HEK293T (cell line): ENCODE data around the gene TUBA4A.
A peak's percentile ranks its signal among the peaks of the same experiment; 100 is the strongest.

Source experiments
- CTCF ChIA-PET: fragments of 350-600 bp; formaldehyde crosslinking; extraction: SDS; loops from one replicate; lab custom pipeline; 2021; ENCODE audit warnings: antibody characterized with exemption, inconsistent platforms; lab: Yijun Ruan, JAX
- POLR2A ChIA-PET: fragments of 350-600 bp; formaldehyde crosslinking; extraction: SDS; loops from one replicate; lab custom pipeline; 2020; ENCODE audit warnings: antibody characterized with exemption, inconsistent platforms; lab: Yijun Ruan, JAX
- DNase-seq: peaks from one replicate; pipeline ENCODE4 v3.0.0; 2012; ENCODE audit warnings: mixed read lengths; ENCODE audit errors: extremely low spot score
- ARNT ChIP-seq: fragments of 450-650 bp; IDR thresholded peaks from 2 replicates; pipeline ENCODE4 v1.6.1; 2017; ENCODE audit warnings: mild to moderate bottlenecking
- CTBP1 ChIP-seq: fragments of 450-650 bp; IDR thresholded peaks from 2 replicates; pipeline ENCODE4 v1.6.1; 2016; ENCODE audit warnings: borderline replicate concordance
- ELF4 ChIP-seq: fragments of 450-650 bp; IDR thresholded peaks from 2 replicates; pipeline ENCODE4 v1.6.1; 2017; ENCODE audit warnings: antibody characterized with exemption
- FOXK2 ChIP-seq: fragments of 450-650 bp; IDR thresholded peaks from 2 replicates; pipeline ENCODE4 v1.6.1; 2016; ENCODE audit warnings: mild to moderate bottlenecking
- FOXM1 ChIP-seq: fragments of 450-650 bp; IDR thresholded peaks from 2 replicates; pipeline ENCODE4 v1.6.1; 2017; ENCODE audit warnings: mild to moderate bottlenecking, borderline replicate concordance
- HDGF ChIP-seq: fragments of 450-650 bp; IDR thresholded peaks from 2 replicates; pipeline ENCODE4 v1.6.1; 2017; ENCODE audit warnings: antibody characterized with exemption, borderline replicate concordance
- LEF1 ChIP-seq: fragments of 450-650 bp; IDR thresholded peaks from 2 replicates; pipeline ENCODE4 v1.6.1; 2017; ENCODE audit warnings: mild to moderate bottlenecking, borderline replicate concordance
- NFRKB ChIP-seq: fragments of 450-650 bp; IDR thresholded peaks from 2 replicates; pipeline ENCODE4 v1.6.1; 2016; ENCODE audit warnings: mild to moderate bottlenecking, moderate library complexity
- PKNOX1 ChIP-seq: fragments of 450-650 bp; IDR thresholded peaks from 2 replicates; pipeline ENCODE4 v1.6.1; 2016
- SP1 ChIP-seq: fragments of 450-650 bp; IDR thresholded peaks from 2 replicates; pipeline ENCODE4 v1.6.1; 2017
- SUZ12 ChIP-seq: fragments of 450-650 bp; IDR thresholded peaks from 2 replicates; pipeline ENCODE4 v1.6.1; 2016; ENCODE audit warnings: mild to moderate bottlenecking
- TARDBP ChIP-seq: fragments of 450-650 bp; IDR thresholded peaks from 2 replicates; pipeline ENCODE4 v1.6.1; 2016
- ZNF384 ChIP-seq: fragments of 450-650 bp; IDR thresholded peaks from 2 replicates; pipeline ENCODE4 v1.6.1; 2016

The TUBA4A gene

DNA sequence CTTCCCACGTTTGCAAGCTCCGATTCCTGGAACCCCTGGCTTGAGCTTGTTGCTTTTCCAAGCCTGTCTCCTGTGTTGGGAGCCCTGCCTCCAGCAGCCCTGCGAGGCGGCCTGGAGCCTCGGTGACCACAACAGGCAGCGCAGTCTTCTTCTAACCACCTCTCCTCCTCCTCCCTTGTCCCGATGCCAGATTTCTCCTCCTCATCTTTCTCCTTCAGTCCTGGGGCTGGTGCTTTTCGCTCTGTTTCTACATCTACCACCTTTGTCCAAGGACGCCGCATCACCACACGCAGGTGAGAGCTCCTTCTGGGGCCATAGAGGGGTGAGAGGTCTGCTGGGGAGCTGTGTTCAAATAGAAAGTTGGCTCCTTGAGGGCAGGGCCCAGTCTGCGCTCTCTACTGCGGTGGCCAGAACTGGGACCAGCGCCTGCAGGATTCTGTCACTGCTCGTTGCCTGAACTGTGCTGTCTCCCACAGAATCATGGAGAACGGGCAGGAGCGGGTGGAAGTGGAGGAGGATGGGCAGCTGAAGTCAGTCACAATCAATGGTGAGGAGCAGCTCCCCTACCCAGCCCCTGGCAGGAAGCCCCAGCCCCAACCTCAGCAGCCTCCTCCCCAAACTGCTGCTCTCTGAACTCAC is 29.3 kb upstream of the TUBA4A start:
- DNase-seq: no peak
- ChIA-PET CTCF (interaction anchor here (0.6 kb wide), 1 partner anchor 17 kb away, joined by 4 read pairs; no protein-coding TSS in a partner anchor), POLR2A (interaction anchor here (0.8 to 1.3 kb wide), 3 partner anchors 10 to 107 kb away, joined by 3 read pairs; partner anchors contain the start of gene CNPPD1)
- TF ChIP-seq LEF1 (no peak), ELF4 (no peak), TARDBP (no peak), CTBP1 (no peak), SUZ12 (no peak)

DNA sequence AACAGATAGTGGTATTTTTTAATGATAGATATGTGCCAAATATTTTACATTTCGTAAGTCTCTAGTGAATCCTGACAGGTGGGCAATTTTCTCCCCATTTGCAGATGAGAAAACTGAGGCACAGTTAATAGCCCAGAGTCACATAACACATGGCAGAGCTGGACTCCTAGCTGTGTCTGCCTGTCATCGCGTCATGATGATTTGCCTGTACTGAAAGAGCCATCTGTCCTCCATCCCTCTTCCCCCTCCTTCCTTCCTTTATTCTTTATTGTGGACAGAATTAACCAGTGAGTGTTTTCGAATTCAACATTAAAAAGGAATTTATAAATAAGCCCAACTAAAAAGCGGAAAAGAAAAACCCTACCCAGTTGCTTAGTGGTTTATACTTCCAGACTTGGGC is 28.7 kb upstream of the TUBA4A start:
- ChIA-PET CTCF (interaction anchor here (1.2 kb wide), 1 partner anchor 248 kb away, joined by 4 read pairs; no protein-coding TSS in a partner anchor), POLR2A (interaction anchor here (1.3 kb wide), 1 partner anchor 106 kb away, joined by 3 read pairs; the partner anchor contains the start of gene CNPPD1)
- no peak for TF ChIP-seq SP1
- TF ChIP-seq PKNOX1: no peak
- TF ChIP-seq LEF1: no peak
- TF ChIP-seq NFRKB: no peak
- no peak for TF ChIP-seq TARDBP
- no peak for TF ChIP-seq HDGF
- no peak for TF ChIP-seq FOXM1
- TF ChIP-seq ARNT: no peak
- no peak for TF ChIP-seq ZNF384
- no peak for TF ChIP-seq SUZ12
- no peak for DNase-seq

- TF ChIP-seq SP1 (no peak), PKNOX1 (0 out of 2 replicates have a peak, but pooled peaks have one; percentile 19)
- CTCF ChIA-PET: interaction anchor here (1.2 kb wide), 1 partner anchor 249 kb away, joined by 4 read pairs; no protein-coding TSS in a partner anchor
- no peak for DNase-seq
- POLR2A ChIA-PET: no interaction called here
Measured at GRCh38 chr2:219281588-219281987, 27.9 kb upstream of the TUBA4A start.

GRCh38 chr2:219280651-219281050 is 26.9 kb upstream of the TUBA4A start:
- DNase-seq: no peak
- no peak for TF ChIP-seq FOXM1
- POLR2A ChIA-PET: no interaction called here
- CTCF ChIA-PET: interaction anchor here (5.2 kb wide), 1 partner anchor 14 kb away, joined by 36 read pairs; no protein-coding TSS in a partner anchor

DNA sequence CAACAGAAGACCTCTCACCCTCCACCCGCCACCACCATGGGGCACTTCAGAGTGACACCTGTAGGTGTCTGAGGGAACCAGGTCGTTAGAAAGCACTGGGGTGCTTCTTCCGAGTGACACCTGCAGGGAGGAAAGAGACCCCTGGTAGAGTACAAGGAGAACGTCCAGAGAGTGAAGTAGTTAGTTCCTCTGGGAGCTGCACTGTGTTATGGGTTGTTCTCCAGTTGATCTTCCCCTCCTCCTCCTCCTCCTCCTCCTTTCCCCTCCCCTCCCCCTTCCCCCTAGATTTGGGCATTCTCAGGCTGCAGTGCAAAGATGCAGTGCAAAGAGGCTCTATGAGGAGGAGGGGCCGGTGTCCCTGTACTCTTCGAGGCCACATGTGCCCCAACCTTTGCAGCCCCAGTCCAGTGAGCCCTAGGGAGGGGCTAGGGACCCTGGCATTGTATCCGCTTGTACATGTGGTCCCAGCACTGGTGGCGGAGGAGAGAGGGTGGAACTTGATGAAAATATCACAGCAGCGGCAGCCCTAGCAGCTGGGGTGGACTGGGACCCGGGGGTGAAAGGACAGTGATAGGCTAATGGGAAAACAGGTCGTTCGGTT is 26.3 kb upstream of the TUBA4A start:
- POLR2A ChIA-PET: interaction anchor here (0.6 to 1.6 kb wide), 2 partner anchors 11 to 19 kb away, joined by 3 to 6 read pairs; no protein-coding TSS in a partner anchor
- TF ChIP-seq FOXK2 (no peak), PKNOX1 (no peak), SP1 (no peak), HDGF (no peak), ZNF384 (no peak), FOXM1 (no peak), LEF1 (no peak), NFRKB (no peak)
- no peak for DNase-seq
- CTCF ChIA-PET: interaction anchor here (5.2 kb wide), 1 partner anchor 15 kb away, joined by 36 read pairs; no protein-coding TSS in a partner anchor

DNA sequence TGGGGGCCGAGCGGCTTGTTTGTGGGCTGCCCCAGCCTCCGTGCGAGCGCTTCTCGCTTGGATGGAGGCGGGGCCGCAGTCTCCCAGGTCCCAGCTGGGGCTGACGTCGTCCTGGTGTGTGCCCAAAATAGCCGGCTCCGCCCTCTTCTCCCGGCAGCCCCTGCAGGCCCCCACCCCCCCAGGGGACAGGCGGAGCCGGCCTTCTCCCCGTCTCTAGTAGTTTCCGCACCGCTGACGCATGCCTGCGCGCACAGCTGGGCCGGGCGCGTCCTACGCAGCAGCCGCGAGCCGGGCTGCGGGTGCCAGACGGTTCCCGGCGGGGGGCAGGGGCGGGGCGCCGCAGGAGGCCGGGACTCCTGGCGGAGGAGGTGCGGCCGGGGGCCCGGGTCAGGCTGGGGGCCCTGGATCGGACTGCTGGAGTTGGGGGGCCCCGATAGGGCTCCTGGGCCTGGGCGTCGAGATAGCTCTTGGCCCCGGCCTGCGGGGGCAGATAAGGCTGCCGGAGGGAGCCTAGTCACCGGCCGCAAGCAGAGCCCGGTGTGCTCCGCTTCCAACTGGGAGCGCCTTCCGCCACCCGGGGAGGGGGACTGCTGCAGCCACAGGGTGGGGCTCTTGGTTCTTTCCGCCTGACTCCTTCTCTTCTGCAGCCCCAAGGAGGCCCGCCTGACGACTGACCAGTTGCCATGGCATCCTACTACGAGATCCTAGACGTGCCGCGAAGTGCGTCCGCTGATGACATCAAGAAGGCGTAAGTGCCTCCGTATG is 25.6 kb upstream of the TUBA4A start, which contains the start of gene DNAJB2:
Gene DNAJB2 (plus strand): TSS at position 216 of the 765 bp plus-strand sequence. CDS start 468 bp downstream, at position 684.
- ChIA-PET CTCF (interaction anchor here (1.4 to 5.2 kb wide), 3 partner anchors 15 to 109 kb away, joined by 5 to 36 read pairs (median 5); no protein-coding TSS in a partner anchor), POLR2A (interaction anchor here (0.6 to 2.7 kb wide), 9 partner anchors 10 to 72 kb away, joined by 3 to 22 read pairs (median 5); partner anchors contain the start of genes GLB1L and STK16)
- TF ChIP-seq ZNF384 (no peak), FOXM1 (peak; percentile 13; the same call in 1 of the 2 replicates)
- peak; percentile 98 for DNase-seq
